Sciatic nerve (tissue), 2 donors: ENCODE results near the gene TRPV6. TPM values are rescaled to one million over a fixed set of nuclear protein-coding genes. Genes with fewer than 3 reads are reported as not detected.

Experiments used
- ATAC-seq: fragments of 200-7000 bp; cut with Tn5 transposase; one replicate; pipeline ENCODE4 v1.9.1; 2020; ENCODE audit warnings: mild to moderate bottlenecking, moderate library complexity
- DNase-seq: peaks from one replicate; pipeline ENCODE4 v3.0.0-alpha.2; 2020; ENCODE audit warnings: low spot score
- intact Hi-C: fragments of 100-400 bp; cut with DNase I; formaldehyde crosslinking; loops from one replicate; pipeline ENCODE4 v1.14.2; 2022
- total RNA-seq: library from RNA; stranded (reverse); fragmentation: NEBNext Ultra II Directional; extraction: Animal tissue kit (Norgen Biotek cat#: 25700); gene quantifications from one replicate; pipeline ENCODE4 v1.2.1, GENCODE V29; 2021
- donor health status: DM: no; HTN: no; CAD: no.
- donor health status: DM: no; HTN: no; CAD: no.

TRPV6 gene
- total RNA-seq, 1 donor from 2014 or later, result 0.40 TPM

- DNase-seq (no peak), ATAC-seq (no peak)
- intact Hi-C loops, result no loop called here
Observed at GRCh38 chr7:142889816-142890215, 4.3 kb upstream of the TRPV6 start.

GRCh38 chr7:142887282-142888015, 1.9 kb upstream of the TRPV6 start:
- DNase-seq (no peak), ATAC-seq (no peak)
- intact Hi-C loops, result no loop called here

GRCh38 chr7:142886866-142887265, 1.3 kb upstream of the TRPV6 start:
- ATAC-seq (no peak), DNase-seq (no peak)
- intact Hi-C loops, result no loop called here

DNA sequence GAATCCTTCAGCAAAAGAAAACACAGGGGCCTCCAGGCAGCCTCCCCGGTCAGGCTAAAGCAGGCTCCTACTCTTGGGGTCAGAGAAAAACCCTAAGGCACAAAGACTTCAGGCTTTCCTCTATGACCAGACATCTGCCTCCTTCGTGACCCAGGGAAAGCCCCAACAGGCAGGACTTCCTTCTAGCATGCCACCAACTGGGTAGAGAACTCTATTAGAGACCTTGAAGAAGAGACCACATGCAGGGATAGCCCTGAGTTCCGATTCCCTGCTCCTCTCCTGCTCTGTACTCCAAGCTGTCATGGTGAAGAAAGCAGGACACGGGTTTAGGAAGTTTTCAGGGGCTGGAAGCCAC, 1.3 kb downstream of the TRPV6 start:
- DNase-seq (no peak), ATAC-seq (no peak)
- intact Hi-C loops, result no loop called here

DNA sequence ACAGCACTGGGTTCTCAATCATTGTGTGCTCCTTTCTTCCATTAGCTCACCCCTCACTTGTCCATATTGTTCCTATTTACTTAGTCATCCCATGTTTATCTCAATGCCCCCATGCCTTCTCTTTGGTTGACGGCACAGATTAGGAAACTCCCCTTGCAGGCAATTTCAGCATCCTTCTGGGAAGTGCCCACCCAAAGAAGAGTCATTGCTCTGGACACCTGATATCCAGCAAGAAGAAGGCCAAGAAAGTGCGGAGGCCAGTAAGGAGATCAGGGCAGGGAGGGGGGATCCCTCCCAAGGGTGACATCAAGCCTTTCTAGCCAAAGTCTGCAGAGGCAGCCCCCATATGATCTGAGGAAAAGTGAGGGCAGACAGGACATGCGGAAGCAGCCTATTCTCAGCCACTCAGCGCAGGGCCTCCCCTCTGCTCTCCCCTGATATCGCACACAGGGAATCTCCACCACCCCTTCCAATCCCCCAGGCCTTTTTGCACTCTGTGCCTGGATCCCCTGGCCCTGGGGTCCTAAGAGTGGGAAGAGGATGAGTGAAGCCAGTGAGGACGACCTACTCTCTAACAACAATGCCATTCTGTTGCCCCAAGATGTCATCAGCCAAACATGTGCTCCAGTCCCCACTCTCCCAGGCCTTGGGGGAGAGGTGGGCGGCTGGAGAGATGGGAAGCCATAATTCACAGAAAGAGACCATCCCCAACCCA, 1.8 kb downstream of the TRPV6 start:
- intact Hi-C loops, result no loop called here
- DNase-seq, result no peak

GRCh38 chr7:142883145-142883544, 2.4 kb downstream of the TRPV6 start:
- intact Hi-C loops, result no loop called here
- no peak for ATAC-seq
- no peak for DNase-seq

More for the DNA sequence above, 1.8 kb downstream of the TRPV6 start:
- ATAC-seq, result no peak

DNA sequence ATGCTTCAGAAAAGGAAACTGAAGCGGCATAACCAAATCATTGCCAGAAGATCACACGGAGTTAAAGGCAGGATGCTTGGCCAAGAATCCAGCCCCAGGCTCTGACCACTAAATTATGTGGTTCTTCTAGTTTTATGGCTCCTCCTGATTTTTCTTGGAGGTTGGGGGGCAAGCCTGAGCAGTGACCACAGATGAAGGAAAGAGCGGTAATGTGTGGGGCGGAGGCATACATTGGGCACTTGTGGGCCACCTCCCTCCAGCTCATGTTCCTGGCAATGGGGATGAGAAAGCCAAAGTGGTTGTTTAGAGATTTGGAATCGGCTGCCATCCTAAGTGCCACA, 3.2 kb downstream of the TRPV6 start:
- ATAC-seq (no peak), DNase-seq (no peak)
- intact Hi-C loops, result no loop called here

DNA sequence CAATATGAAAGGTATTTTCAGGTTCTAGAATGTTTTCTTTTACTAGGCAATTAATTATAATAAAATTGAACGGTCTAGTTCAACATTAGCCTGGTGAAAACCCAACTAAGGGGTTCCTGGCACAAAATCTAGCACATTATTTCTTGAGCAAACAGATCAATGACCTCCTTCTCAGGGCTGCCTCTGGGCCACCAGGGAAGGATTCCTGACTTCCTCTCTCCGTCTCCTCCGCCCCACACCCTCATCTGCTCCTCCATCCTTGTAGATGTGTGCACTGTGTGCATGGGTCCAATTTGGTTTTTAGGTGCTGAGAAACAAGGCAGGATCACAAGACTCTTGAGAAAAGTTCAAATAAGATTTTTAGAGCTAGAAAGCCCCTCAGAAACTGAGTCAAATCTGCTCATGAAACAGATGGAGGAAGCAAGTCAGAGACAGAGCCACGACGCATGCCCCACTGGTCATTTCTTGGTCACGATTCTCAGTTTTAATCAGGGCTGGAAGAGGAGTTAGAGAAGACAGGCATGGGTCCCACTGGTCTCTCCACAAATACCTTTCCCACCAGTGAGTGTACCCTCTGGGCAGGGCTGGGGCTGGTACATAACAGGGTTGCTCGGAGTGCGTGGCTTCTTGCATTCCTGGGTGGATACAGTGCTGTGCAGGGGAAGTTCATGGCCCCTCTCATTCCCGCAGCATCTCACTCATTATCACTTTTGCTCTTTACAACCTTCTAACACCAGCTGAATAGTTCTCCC, 3.8 kb downstream of the TRPV6 start:
- no peak for DNase-seq
- intact Hi-C loops, result no loop called here
- no peak for ATAC-seq

DNA sequence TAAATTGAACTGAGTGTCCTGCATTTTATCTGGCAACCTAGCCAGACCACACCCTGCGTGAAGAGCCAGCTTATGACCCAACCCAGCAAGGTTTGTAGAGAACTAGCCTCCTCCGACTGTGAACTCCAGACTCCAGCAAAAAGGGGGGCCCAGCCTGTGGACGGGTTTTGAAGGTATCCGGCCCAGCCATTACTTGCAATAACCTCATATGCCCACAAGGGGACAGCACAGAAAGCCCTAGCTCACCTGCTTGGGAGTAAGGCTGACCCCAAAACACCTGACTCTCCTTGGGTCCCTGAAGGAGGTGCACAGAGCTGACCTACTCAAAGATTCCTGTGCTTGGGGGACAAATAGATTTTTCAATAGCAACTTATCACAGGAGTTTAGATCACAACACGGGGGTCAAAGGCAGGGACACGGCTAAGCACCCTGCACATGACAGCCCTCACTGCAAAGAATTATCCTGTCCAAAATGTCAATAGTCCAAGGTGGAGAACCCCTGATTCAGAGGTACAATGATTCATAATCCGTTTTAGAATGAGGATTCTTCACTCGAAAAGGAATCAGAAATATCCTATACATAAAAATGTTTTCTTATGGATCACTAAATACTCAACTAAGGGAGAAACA, 4.6 kb downstream of the TRPV6 start:
- intact Hi-C loops, result no loop called here
- ATAC-seq (no peak), DNase-seq (no peak)

- DNase-seq (no peak), ATAC-seq (no peak)
- intact Hi-C loops, result no loop called here
Observed at GRCh38 chr7:142879060-142879459, 6.5 kb downstream of the TRPV6 start.

GRCh38 chr7:142878315-142878714, 7.2 kb downstream of the TRPV6 start:
- no peak for ATAC-seq
- DNase-seq, result no peak
- intact Hi-C loops, result no loop called here

DNA sequence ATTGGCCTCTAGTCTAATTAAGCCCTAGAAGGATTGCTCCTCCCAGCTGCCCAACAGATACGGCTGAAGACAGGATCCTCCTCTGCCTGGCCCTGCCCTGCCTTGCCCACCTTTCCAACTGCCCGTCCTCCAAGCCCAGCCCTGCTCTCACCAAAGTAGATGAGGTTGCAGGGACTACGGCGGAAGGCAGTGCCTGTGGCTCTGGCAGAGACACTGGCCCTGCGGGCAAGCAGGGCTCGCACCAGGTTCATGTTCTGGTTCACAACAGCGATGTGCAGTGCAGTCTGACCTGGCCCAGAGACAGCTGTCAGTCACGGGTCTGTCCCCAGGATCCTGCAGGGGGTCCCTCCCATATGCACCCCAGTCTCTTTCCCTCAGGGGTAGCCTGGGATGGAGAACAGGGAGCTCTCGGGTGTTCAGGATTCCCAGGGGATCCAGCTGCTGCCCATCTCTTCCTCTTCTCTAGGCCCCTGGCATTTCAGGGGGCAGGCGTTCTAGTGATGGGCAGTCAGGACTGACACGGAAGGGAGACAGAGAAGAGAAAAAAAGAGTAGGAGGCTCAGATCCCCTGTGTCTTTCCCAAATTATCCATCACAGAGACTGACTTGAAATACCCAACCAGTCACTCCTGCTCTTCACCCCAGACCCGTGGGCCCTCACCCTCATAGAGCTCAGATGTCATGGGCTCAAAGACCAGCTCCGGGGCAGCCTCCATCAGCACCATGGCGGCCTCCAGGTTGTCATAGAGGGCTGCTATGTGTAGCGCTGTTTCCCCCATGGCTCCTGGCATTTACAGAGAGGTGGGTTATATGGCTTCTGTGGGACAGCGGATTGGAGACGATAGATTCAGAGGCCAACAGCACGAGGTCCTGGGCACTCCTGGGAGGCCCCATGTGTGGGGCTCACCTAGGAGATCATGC, 8.3 kb downstream of the TRPV6 start:
- DNase-seq (no peak), ATAC-seq (no peak)
- intact Hi-C loops, result no loop called here

- ATAC-seq (no peak), DNase-seq (no peak)
- intact Hi-C loops, result no loop called here
Observed at GRCh38 chr7:142876236-142876960, 9.1 kb downstream of the TRPV6 start.

DNA sequence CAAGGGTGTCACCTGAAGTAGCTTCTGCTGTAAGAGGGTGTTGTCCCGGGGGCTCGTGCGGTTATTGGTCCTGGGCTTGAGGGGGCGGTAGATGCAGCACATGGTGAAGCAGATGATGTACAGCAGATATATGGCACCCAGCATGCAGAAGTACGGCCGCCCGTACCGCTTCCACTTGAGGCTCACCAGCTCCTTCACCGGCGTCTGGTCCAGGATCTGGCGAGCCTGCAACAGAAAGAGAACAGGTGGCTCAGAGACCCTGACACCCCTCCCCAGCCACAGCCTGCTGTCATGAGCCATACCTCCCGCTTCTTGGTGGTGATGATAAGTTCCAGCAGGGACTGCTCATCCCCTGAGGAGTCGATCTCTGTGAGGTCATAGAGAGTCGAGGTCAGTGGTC, 10.1 kb downstream of the TRPV6 start:
- intact Hi-C loops, result no loop called here
- DNase-seq, result no peak
- no peak for ATAC-seq

- no peak for DNase-seq
- ATAC-seq, result no peak
- intact Hi-C loops, result no loop called here
Observed at GRCh38 chr7:142874837-142875236, 10.7 kb downstream of the TRPV6 start.

- no peak for ATAC-seq
- no peak for DNase-seq
Observed at GRCh38 chr7:142874409-142874808, 11.1 kb downstream of the TRPV6 start.

GRCh38 chr7:142873871-142874270, 11.7 kb downstream of the TRPV6 start:
- no peak for ATAC-seq
- intact Hi-C loops, result no loop called here
- no peak for DNase-seq

More at GRCh38 chr7:142874409-142874808, 11.1 kb downstream of the TRPV6 start:
- intact Hi-C loops, result no loop called here

DNA sequence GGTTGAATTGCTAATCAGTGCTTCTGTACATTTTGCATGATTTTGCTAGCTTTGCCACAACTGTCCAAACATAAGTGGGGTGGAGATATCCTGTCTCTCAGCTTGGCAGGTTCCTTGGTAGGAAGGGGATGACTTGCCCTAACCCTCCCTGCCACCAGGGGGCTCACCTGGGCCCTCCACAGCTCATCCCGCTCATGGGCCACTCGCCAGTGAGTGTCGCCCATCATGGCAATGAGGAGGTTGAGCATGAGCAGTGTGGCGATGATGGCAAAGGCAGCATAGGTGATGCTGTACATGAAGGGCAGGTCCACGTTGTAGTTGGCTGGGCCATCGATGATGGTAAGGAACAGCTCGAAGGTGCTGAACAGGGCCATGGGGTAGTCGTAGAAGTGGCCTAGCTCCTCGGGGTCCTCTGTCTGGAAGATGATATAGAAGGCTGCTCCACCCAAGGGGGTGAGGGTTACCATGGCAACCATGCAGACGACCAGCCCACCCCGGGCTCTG, 12.2 kb downstream of the TRPV6 start:
- no peak for DNase-seq
- ATAC-seq, result no peak
- intact Hi-C loops, result no loop called here
